CD4-positive, alpha-beta T cell (primary cell): ENCODE measurements around the gene PITPNC1. TPM values are rescaled to one million over a fixed set of nuclear protein-coding genes. Genes with fewer than 3 reads are reported as not detected.

Source experiments
- ATAC-seq: fragments of 200-7000 bp; cut with Tn5 transposase; one replicate; pipeline ENCODE4 v1.10.0; 2022; ENCODE audit warnings: mild to moderate bottlenecking; ENCODE audit not compliant: poor library complexity
- CTCF ChIA-PET: fragments of 350-600 bp; sonication (Branson Sonifier 250); formaldehyde crosslinking; loops from one replicate; lab custom pipeline; 2021; ENCODE audit warnings: antibody characterized with exemption, inconsistent platforms; lab: Charles Lee
- POLR2A ChIA-PET: fragments of 350-600 bp; sonication (Branson Sonifier 250); formaldehyde crosslinking; loops from one replicate; lab custom pipeline; 2021; ENCODE audit warnings: antibody characterized with exemption, inconsistent platforms; lab: Charles Lee
- DNase-seq, 14 experiments: peaks; one replicate each; pipeline ENCODE4 v3.0.0-alpha.2; 2013 to 2020; ENCODE audit warnings: mixed read lengths in 2 of 14
- H3K27ac ChIP-seq, 2 donors: one replicate each; pipeline versions ENCODE4 v1.5.1 to v1.7.0; 2013; ENCODE audit warnings: low read length in 2 of 2, low read depth in 1 of 2, mild to moderate bottlenecking in 1 of 2
- H3K27me3 ChIP-seq, 2 experiments: 1 replicate in 1 of 2; 2 replicates in 1 of 2; pipeline versions ENCODE4 v1.6.1 to v1.7.0; 2013; ENCODE audit warnings: low read length in 2 of 2, control low read depth in 1 of 2, mild to moderate bottlenecking in 1 of 2, moderate library complexity in 1 of 2; ENCODE audit not compliant: insufficient read depth in 2 of 2, control insufficient read depth in 1 of 2
- H3K36me3 ChIP-seq: one replicate; pipeline ENCODE4 v1.6.1; 2013; ENCODE audit warnings: low read length, control low read depth; ENCODE audit not compliant: insufficient read depth
- H3K4me1 ChIP-seq: one replicate; pipeline ENCODE4 v1.6.1; 2013; ENCODE audit warnings: low read length, control low read depth; ENCODE audit not compliant: insufficient read depth
- H3K4me3 ChIP-seq: one replicate; pipeline ENCODE4 v1.5.1; 2013; ENCODE audit warnings: mild to moderate bottlenecking, low read length, moderate library complexity
- H3K9me3 ChIP-seq, 2 experiments: 1 replicate in 1 of 2; 2 replicates in 1 of 2; pipeline versions ENCODE4 v1.6.1 to v1.7.0; 2013; ENCODE audit warnings: low read length in 2 of 2, mild to moderate bottlenecking in 2 of 2, control low read depth in 1 of 2, moderate library complexity in 1 of 2; ENCODE audit not compliant: control insufficient read depth in 1 of 2, insufficient read depth in 1 of 2
- H3K27ac Mint-ChIP-seq: one replicate; pipeline ENCODE4 v1.8.0; 2020; ENCODE audit warnings: mixed read lengths
- H3K27me3 Mint-ChIP-seq: one replicate; pipeline ENCODE4 v1.8.0; 2021; ENCODE audit warnings: mixed read lengths
- H3K36me3 Mint-ChIP-seq: one replicate; pipeline ENCODE4 v1.8.0; 2021; ENCODE audit warnings: low read depth, mixed read lengths
- H3K4me1 Mint-ChIP-seq: one replicate; pipeline ENCODE4 v1.8.0; 2021; ENCODE audit warnings: low read depth, mixed read lengths
- H3K4me3 Mint-ChIP-seq: one replicate; pipeline ENCODE4 v1.8.0; 2020; ENCODE audit warnings: mild to moderate bottlenecking, mixed read lengths
- H3K9me3 Mint-ChIP-seq: one replicate; pipeline ENCODE4 v1.8.0; 2020; ENCODE audit warnings: mixed read lengths
- intact Hi-C, 2 experiments: fragments of 100-400 bp; cut with DNase I in 1 of 2; cut with micrococcal nuclease in 1 of 2; formaldehyde crosslinking; loops; one replicate each; pipeline versions ENCODE4 v1.15.1 to v1.9.0; 2023 to 2025; cut with DNase I, micrococcal nuclease
- total RNA-seq, 174 experiments: library from RNA in 2 of 174; stranded (reverse) in 2 of 174; gene quantifications; one replicate each; pipeline ENCODE4 v1.2.3 and lab custom pipeline; 2021 to 2026
- TF ChIP-seq, protein P1 (sequence below): fragments of 200-600 bp; IDR thresholded peaks from one replicate; pipeline ENCODE4 v1.8.0; 2022; ENCODE audit warnings: antibody characterized with exemption, mild to moderate bottlenecking

The PITPNC1 gene
- total RNA-seq, 2 experiments from 2014 or later: 80.2 to 83.4 TPM

- H3K4me3 Mint-ChIP-seq: peak overlapping the region; percentile 3
- H3K4me1 ChIP-seq: peaks cover 93% of the 10 kb centered on the region
Measured at GRCh38 chr17:67443931-67444595, 67.0 kb downstream of the PITPNC1 start.

DNA sequence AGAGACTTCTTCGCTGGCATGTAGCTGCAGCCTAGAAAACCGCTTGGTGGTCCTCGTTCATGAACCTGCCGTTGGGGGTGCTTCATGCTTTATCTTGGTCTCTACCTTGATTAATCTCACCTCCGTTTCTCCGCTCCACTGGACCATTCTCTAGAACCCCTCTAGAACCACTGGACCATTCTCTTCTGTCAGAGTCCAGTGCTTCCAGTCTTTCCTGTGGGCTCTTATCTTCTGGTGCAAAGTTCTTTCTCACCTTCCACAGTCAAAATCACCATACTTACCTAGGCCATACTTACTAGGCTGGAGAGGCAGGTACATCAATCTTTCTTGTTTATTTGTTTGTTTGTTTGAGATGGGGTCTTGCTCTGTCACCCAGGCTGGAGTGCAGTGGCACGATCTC is 71.4 kb downstream of the PITPNC1 start:
- DNase-seq: no peak
- peaks cover 93% of the 10 kb centered on the region for H3K4me1 ChIP-seq
- CTCF ChIA-PET: interaction anchor here (3.5 kb wide), 1 partner anchor 26 kb away, joined by 13 read pairs; no protein-coding TSS in a partner anchor
- TF ChIP-seq, protein P1, sequence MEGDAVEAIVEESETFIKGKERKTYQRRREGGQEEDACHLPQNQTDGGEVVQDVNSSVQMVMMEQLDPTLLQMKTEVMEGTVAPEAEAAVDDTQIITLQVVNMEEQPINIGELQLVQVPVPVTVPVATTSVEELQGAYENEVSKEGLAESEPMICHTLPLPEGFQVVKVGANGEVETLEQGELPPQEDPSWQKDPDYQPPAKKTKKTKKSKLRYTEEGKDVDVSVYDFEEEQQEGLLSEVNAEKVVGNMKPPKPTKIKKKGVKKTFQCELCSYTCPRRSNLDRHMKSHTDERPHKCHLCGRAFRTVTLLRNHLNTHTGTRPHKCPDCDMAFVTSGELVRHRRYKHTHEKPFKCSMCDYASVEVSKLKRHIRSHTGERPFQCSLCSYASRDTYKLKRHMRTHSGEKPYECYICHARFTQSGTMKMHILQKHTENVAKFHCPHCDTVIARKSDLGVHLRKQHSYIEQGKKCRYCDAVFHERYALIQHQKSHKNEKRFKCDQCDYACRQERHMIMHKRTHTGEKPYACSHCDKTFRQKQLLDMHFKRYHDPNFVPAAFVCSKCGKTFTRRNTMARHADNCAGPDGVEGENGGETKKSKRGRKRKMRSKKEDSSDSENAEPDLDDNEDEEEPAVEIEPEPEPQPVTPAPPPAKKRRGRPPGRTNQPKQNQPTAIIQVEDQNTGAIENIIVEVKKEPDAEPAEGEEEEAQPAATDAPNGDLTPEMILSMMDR: no peak
- H3K36me3 ChIP-seq: peaks cover 3% of the 10 kb centered on the region
- peak overlapping the region in 1 of 2 donors; percentile 52 for H3K27ac ChIP-seq
- no peak for ATAC-seq
- H3K9me3 ChIP-seq: no peaks in the 10 kb centered on the region
- intact Hi-C loops: no loop called here
- Mint-ChIP-seq H3K27ac (peak overlapping the region; percentile 91), H3K9me3 (no peaks in the 10 kb centered on the region), H3K36me3 (peaks cover 24% of the 10 kb centered on the region), H3K27me3 (no peaks in the 10 kb centered on the region), H3K4me1 (peaks cover 90% of the 10 kb centered on the region), H3K4me3 (peak overlapping the region; percentile 8)
- H3K4me3 ChIP-seq: no peak overlapping the region
- POLR2A ChIA-PET: interaction anchor here (0.6 to 9.3 kb wide), 5 partner anchors 8 to 69 kb away, joined by 4 to 182 read pairs (median 5); no protein-coding TSS in a partner anchor
- H3K27me3 ChIP-seq: no peaks in the 10 kb centered on the region

More at GRCh38 chr17:67443931-67444595, 67.0 kb downstream of the PITPNC1 start:
- no peaks in the 10 kb centered on the region for H3K36me3 ChIP-seq
- TF ChIP-seq, protein P1: no peak
- CTCF ChIA-PET: no interaction called here
- Mint-ChIP-seq H3K36me3 (peaks cover 11% of the 10 kb centered on the region), H3K27ac (peak overlapping the region; percentile 91), H3K27me3 (no peaks in the 10 kb centered on the region), H3K4me1 (peaks cover 86% of the 10 kb centered on the region), H3K9me3 (no peaks in the 10 kb centered on the region)
- H3K9me3 ChIP-seq: no peaks in the 10 kb centered on the region
- intact Hi-C loops: no loop called here
- no peak for ATAC-seq
- H3K27ac ChIP-seq: peak overlapping the region; percentile 50 to 93
- POLR2A ChIA-PET: interaction anchor here (1.0 to 4.3 kb wide), 3 partner anchors 32 to 66 kb away, joined by 3 to 91 read pairs (median 18); no protein-coding TSS in a partner anchor
- DNase-seq: no peak
- no peak overlapping the region for H3K4me3 ChIP-seq
- H3K27me3 ChIP-seq: no peaks in the 10 kb centered on the region

- H3K4me1 ChIP-seq: peaks cover 93% of the 10 kb centered on the region
- H3K4me3 ChIP-seq: peak overlapping the region; percentile 13
- ChIA-PET CTCF (interaction anchor here (1.6 to 2.7 kb wide), 2 partner anchors 27 to 70 kb away, joined by 6 to 11 read pairs; no protein-coding TSS in a partner anchor), POLR2A (interaction anchor here (0.6 to 9.3 kb wide), 9 partner anchors 9 to 70 kb away, joined by 3 to 182 read pairs (median 6); no protein-coding TSS in a partner anchor)
- Mint-ChIP-seq H3K9me3 (no peaks in the 10 kb centered on the region), H3K4me3 (peak overlapping the region; percentile 79), H3K36me3 (peaks cover 22% of the 10 kb centered on the region), H3K27ac (peak overlapping the region; percentile 91), H3K4me1 (peaks cover 92% of the 10 kb centered on the region), H3K27me3 (no peaks in the 10 kb centered on the region)
- H3K27me3 ChIP-seq: no peaks in the 10 kb centered on the region
- TF ChIP-seq, protein P1: no peak
- intact Hi-C loops: no loop called here
- DNase-seq (no peak), ATAC-seq (no peak)
- H3K9me3 ChIP-seq: no peaks in the 10 kb centered on the region
- peak overlapping the region; percentile 52 to 67 for H3K27ac ChIP-seq
- H3K36me3 ChIP-seq: peaks cover 3% of the 10 kb centered on the region
Measured at GRCh38 chr17:67449065-67449464, 72.0 kb downstream of the PITPNC1 start.
